ENCODE results near the gene FLII. TPM values are rescaled to one million over a fixed set of nuclear protein-coding genes. Genes with fewer than 3 reads are reported as not detected.

Gene FLII
- total and polyA plus RNA-seq, 2 of the 13 experiments (the other 11 are each of a cell fraction or from before 2014, with no cell fraction given), result 130 to 303 TPM

DNA sequence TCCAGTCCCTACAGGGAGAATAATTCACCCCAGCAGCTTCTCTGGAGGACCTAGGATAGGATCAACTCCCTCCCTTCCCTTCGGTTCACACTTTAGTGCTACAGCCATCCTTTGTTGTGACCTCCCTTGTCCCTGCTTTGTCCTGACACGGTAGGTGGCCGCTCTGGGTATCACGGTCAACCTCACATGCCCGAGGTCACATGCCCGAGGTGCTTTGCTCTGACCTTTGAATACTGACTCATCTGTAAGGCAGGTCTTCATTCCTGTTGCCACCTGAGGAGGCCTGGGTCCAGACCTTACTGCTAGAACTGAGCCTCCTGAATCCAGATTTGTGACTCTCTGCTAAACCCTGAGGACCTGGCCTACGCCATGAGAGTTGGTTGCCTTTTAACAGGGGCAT is 55.2 kb downstream of the FLII start (continued):
- TF ChIP-seq CHCHD3 (CRISPR knock-in tag; IDR thresholded peaks at IDR 0.05), result no peak
- TF ChIP-seq ZNF614 (CRISPR knock-in tag; IDR thresholded peaks at IDR 0.05; ENCODE audit: borderline replicate concordance), result no peak
- no peak for TF ChIP-seq ZNF576 (CRISPR knock-in tag; IDR thresholded peaks at IDR 0.05)
- no peak for TF ChIP-seq HDAC2 (CRISPR knock-in tag; IDR thresholded peaks at IDR 0.05)
- no peak for TF ChIP-seq SALL2 (CRISPR knock-in tag; IDR thresholded peaks at IDR 0.05)
- no peak for TF ChIP-seq SAP130 (CRISPR knock-in tag; IDR thresholded peaks at IDR 0.05; ENCODE audit: low read depth)
- TF ChIP-seq, protein P1, sequence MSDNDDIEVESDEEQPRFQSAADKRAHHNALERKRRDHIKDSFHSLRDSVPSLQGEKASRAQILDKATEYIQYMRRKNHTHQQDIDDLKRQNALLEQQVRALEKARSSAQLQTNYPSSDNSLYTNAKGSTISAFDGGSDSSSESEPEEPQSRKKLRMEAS (IDR thresholded peaks at IDR 0.05), result 0 out of 2 replicates have a peak, but pooled peaks have one; percentile 28
- TF ChIP-seq, protein P2, sequence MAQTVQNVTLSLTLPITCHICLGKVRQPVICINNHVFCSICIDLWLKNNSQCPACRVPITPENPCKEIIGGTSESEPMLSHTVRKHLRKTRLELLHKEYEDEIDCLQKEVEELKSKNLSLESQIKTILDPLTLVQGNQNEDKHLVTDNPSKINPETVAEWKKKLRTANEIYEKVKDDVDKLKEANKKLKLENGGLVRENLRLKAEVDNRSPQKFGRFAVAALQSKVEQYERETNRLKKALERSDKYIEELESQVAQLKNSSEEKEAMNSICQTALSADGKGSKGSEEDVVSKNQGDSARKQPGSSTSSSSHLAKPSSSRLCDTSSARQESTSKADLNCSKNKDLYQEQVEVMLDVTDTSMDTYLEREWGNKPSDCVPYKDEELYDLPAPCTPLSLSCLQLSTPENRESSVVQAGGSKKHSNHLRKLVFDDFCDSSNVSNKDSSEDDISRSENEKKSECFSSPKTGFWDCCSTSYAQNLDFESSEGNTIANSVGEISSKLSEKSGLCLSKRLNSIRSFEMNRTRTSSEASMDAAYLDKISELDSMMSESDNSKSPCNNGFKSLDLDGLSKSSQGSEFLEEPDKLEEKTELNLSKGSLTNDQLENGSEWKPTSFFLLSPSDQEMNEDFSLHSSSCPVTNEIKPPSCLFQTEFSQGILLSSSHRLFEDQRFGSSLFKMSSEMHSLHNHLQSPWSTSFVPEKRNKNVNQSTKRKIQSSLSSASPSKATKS (CRISPR knock-in tag; IDR thresholded peaks at IDR 0.05), result no peak
- no peak for TF ChIP-seq ZNF784 (CRISPR knock-in tag; IDR thresholded peaks at IDR 0.05; ENCODE audit: borderline replicate concordance)
- no peak for TF ChIP-seq ZNF317 (CRISPR knock-in tag; IDR thresholded peaks at IDR 0.05)
- no peak for TF ChIP-seq ZNF207 (IDR thresholded peaks at IDR 0.05; ENCODE audit: borderline replicate concordance)
- no peak for TF ChIP-seq ZNF83 (CRISPR knock-in tag; IDR thresholded peaks at IDR 0.05; ENCODE audit: borderline replicate concordance)
- TF ChIP-seq SMAD3 (CRISPR knock-in tag; IDR thresholded peaks at IDR 0.05), result no peak
- peak; percentile 46 for TF ChIP-seq TEAD3 (CRISPR knock-in tag; optimal IDR thresholded peaks at IDR 0.05; ENCODE audit: borderline replicate concordance)
- TF ChIP-seq, protein P3, sequence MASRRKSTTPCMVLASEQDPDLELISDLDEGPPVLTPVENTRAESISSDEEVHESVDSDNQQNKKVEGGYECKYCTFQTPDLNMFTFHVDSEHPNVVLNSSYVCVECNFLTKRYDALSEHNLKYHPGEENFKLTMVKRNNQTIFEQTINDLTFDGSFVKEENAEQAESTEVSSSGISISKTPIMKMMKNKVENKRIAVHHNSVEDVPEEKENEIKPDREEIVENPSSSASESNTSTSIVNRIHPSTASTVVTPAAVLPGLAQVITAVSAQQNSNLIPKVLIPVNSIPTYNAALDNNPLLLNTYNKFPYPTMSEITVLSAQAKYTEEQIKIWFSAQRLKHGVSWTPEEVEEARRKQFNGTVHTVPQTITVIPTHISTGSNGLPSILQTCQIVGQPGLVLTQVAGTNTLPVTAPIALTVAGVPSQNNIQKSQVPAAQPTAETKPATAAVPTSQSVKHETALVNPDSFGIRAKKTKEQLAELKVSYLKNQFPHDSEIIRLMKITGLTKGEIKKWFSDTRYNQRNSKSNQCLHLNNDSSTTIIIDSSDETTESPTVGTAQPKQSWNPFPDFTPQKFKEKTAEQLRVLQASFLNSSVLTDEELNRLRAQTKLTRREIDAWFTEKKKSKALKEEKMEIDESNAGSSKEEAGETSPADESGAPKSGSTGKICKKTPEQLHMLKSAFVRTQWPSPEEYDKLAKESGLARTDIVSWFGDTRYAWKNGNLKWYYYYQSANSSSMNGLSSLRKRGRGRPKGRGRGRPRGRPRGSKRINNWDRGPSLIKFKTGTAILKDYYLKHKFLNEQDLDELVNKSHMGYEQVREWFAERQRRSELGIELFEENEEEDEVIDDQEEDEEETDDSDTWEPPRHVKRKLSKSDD (CRISPR knock-in tag; IDR thresholded peaks at IDR 0.05; ENCODE audit: low read depth), result no peak
- TF ChIP-seq ZNF143 (CRISPR knock-in tag; IDR thresholded peaks at IDR 0.05), result no peak
- no peak for TF ChIP-seq ZFP90 (CRISPR knock-in tag; IDR thresholded peaks at IDR 0.05; ENCODE audit: borderline replicate concordance)
- TF ChIP-seq EZH2 (conservative IDR thresholded peaks at IDR 0.05; ENCODE audit: low read depth, low read length), result no peak
- no peak for TF ChIP-seq HOXA3 (CRISPR knock-in tag; IDR thresholded peaks at IDR 0.05)
- no peak for TF ChIP-seq AKNA (CRISPR knock-in tag; IDR thresholded peaks at IDR 0.05; ENCODE audit: borderline replicate concordance)

Data from HepG2 (cell line).